SK-N-MC (cell line): ENCODE data around the gene FOXO6.

ENCODE experiments used
- EZH2 ChIP-seq: fragments of 200-600 bp; sonication (generic); IDR thresholded peaks from one replicate; pipeline ENCODE4 v1.6.1; 2017; ENCODE audit warnings: antibody characterized with exemption
- POLR2AphosphoS5 ChIP-seq: IDR thresholded peaks from 2 replicates; pipeline ENCODE4 v1.6.1; 2012; ENCODE audit warnings: mild to moderate bottlenecking, low read depth, low read length, borderline replicate concordance

- TF ChIP-seq EZH2 (no peak), POLR2AphosphoS5 (no peak)
These were observed 30.4 kb upstream of the FOXO6 start for GRCh38 chr1:41330588-41331545.
